Nephron (organoid): ENCODE results near the gene SLC12A3.
A peak's percentile ranks its signal among the peaks of the same experiment; 100 is the strongest.

Source experiments
- H3K27ac Mint-ChIP-seq, 3 experiments: 2 replicates each; pipeline ENCODE4 v1.8.0; 2020; ENCODE audit warnings: mixed read lengths in 3 of 3, mild to moderate bottlenecking in 2 of 3, moderate library complexity in 1 of 3
- H3K27me3 Mint-ChIP-seq: 2 replicates; pipeline ENCODE4 v1.8.0; 2021; ENCODE audit warnings: low read depth, mild to moderate bottlenecking, moderate library complexity, mixed read lengths
- H3K36me3 Mint-ChIP-seq: 2 replicates; pipeline ENCODE4 v1.8.0; 2020; ENCODE audit warnings: low read depth, mixed read lengths
- H3K4me1 Mint-ChIP-seq: 2 replicates; pipeline ENCODE4 v1.8.0; 2020; ENCODE audit warnings: mixed read lengths
- H3K4me3 Mint-ChIP-seq, 3 experiments: 2 replicates each; pipeline ENCODE4 v1.8.0; 2020; ENCODE audit warnings: mild to moderate bottlenecking in 3 of 3, mixed read lengths in 3 of 3, moderate library complexity in 2 of 3
- H3K9me3 Mint-ChIP-seq: 2 replicates; pipeline ENCODE4 v1.8.0; 2020; ENCODE audit warnings: mixed read lengths
- CTCF ChIP-seq, 3 experiments: fragments of 200-600 bp; sonication (generic); IDR thresholded peaks; one replicate each; pipeline ENCODE4 v1.5.0; 2021; ENCODE audit warnings: antibody characterized with exemption in 3 of 3; ENCODE audit not compliant: unreplicated experiment in 3 of 3

The SLC12A3 gene

GRCh38 chr16:56912746-56913708 lies 48.0 kb downstream of the SLC12A3 start:
- no peaks in the 10 kb centered on the region for H3K36me3 Mint-ChIP-seq
- no peaks in the 10 kb centered on the region for H3K27me3 Mint-ChIP-seq
- peaks cover 80% of the 10 kb centered on the region for H3K4me1 Mint-ChIP-seq
- no peaks in the 10 kb centered on the region for H3K9me3 Mint-ChIP-seq
- TF ChIP-seq CTCF (IDR thresholded peaks at IDR 0.05; ENCODE audit: unreplicated experiment in 3 of 3): no peak
- H3K27ac Mint-ChIP-seq: peak overlapping the region; percentile 38 to 95 (median 86)
- H3K4me3 Mint-ChIP-seq: peak overlapping the region in 2 of 3 experiments; percentile 10 to 28

GRCh38 chr16:56914896-56915295 lies 49.9 kb downstream of the SLC12A3 start:
- Mint-ChIP-seq H3K27me3 (no peaks in the 10 kb centered on the region), H3K36me3 (no peaks in the 10 kb centered on the region), H3K4me3 (no peak overlapping the region), H3K9me3 (no peaks in the 10 kb centered on the region), H3K4me1 (peaks cover 69% of the 10 kb centered on the region), H3K27ac (peak overlapping the region; percentile 67 to 95 (median 86))
- no peak for TF ChIP-seq CTCF (IDR thresholded peaks at IDR 0.05; ENCODE audit: unreplicated experiment in 3 of 3)

GRCh38 chr16:56915336-56916119 lies 50.5 kb downstream of the SLC12A3 start:
- Mint-ChIP-seq H3K4me3 (peak overlapping the region in 1 of 3 experiments; percentile 30), H3K36me3 (no peaks in the 10 kb centered on the region), H3K27me3 (no peaks in the 10 kb centered on the region), H3K9me3 (no peaks in the 10 kb centered on the region), H3K4me1 (peaks cover 63% of the 10 kb centered on the region), H3K27ac (peak overlapping the region; percentile 67 to 95 (median 86))
- no peak for TF ChIP-seq CTCF (IDR thresholded peaks at IDR 0.05; ENCODE audit: unreplicated experiment in 3 of 3)

- no peaks in the 10 kb centered on the region for H3K9me3 Mint-ChIP-seq
- H3K4me3 Mint-ChIP-seq: no peak overlapping the region
- no peaks in the 10 kb centered on the region for H3K36me3 Mint-ChIP-seq
- peak overlapping the region in 2 of 3 experiments; percentile 86 to 95 for H3K27ac Mint-ChIP-seq
- no peaks in the 10 kb centered on the region for H3K27me3 Mint-ChIP-seq
- H3K4me1 Mint-ChIP-seq: peaks cover 50% of the 10 kb centered on the region
- TF ChIP-seq CTCF (IDR thresholded peaks at IDR 0.05; ENCODE audit: unreplicated experiment in 3 of 3): no peak
These were observed 51.8 kb downstream of the SLC12A3 start for GRCh38 chr16:56916571-56917403.

GRCh38 chr16:56918467-56919012 lies 53.5 kb downstream of the SLC12A3 start:
- Mint-ChIP-seq H3K27me3 (no peaks in the 10 kb centered on the region), H3K36me3 (no peaks in the 10 kb centered on the region), H3K4me3 (no peak overlapping the region), H3K4me1 (peaks cover 33% of the 10 kb centered on the region), H3K9me3 (no peaks in the 10 kb centered on the region), H3K27ac (peak overlapping the region in 2 of 3 experiments; percentile 12 to 65)
- TF ChIP-seq CTCF (IDR thresholded peaks at IDR 0.05; ENCODE audit: unreplicated experiment in 3 of 3): no peak
